GM12878 (cell line): ENCODE data around the gene SLC24A3.

Experiments
- ATF2 ChIP-seq: IDR thresholded peaks from 2 replicates; pipeline ENCODE4 v1.6.1; 2012; ENCODE audit warnings: low read length, inconsistent platforms
- CTCF ChIP-seq, 3 experiments: IDR thresholded peaks in 2 of 3; conservative IDR thresholded peaks in 1 of 3; 2 replicates each; pipeline ENCODE4 v1.5.1; 2011; ENCODE audit warnings: low read depth in 3 of 3, low read length in 3 of 3, mild to moderate bottlenecking in 3 of 3, control low read depth in 2 of 3, moderate library complexity in 2 of 3, inconsistent platforms in 1 of 3, mixed read lengths in 1 of 3; ENCODE audit not compliant: control insufficient read depth in 2 of 3, insufficient read depth in 1 of 3; ENCODE audit errors: extremely low read depth in 1 of 3
- ZZZ3 ChIP-seq: IDR thresholded peaks from 2 replicates; pipeline ENCODE4 v1.6.1; 2011; ENCODE audit warnings: low read depth; ENCODE audit not compliant: control insufficient read depth, insufficient read length

- TF ChIP-seq ATF2: no peak
- TF ChIP-seq CTCF (IDR thresholded peaks at IDR 0.05 in 2 of 3, conservative IDR thresholded peaks at IDR 0.05 in 1 of 3; ENCODE audit: control insufficient read depth in 2 of 3, extremely low read depth in 1 of 3, insufficient read depth in 1 of 3, low read depth in 3 of 3, low read length in 3 of 3): no peak
- TF ChIP-seq ZZZ3: no peak
Observed at GRCh38 chr20:19457611-19458010, 245.2 kb downstream of the SLC24A3 start.
